Measurements from ENCODE around the gene POR. TPM values are rescaled to one million over a fixed set of nuclear protein-coding genes. Genes with fewer than 3 reads are reported as not detected.

POR gene
- total and polyA plus RNA-seq, 2 of the 13 experiments (the other 11 are each of a cell fraction or from before 2014, with no cell fraction given), result 145 to 266 TPM

- TF ChIP-seq, protein P1, sequence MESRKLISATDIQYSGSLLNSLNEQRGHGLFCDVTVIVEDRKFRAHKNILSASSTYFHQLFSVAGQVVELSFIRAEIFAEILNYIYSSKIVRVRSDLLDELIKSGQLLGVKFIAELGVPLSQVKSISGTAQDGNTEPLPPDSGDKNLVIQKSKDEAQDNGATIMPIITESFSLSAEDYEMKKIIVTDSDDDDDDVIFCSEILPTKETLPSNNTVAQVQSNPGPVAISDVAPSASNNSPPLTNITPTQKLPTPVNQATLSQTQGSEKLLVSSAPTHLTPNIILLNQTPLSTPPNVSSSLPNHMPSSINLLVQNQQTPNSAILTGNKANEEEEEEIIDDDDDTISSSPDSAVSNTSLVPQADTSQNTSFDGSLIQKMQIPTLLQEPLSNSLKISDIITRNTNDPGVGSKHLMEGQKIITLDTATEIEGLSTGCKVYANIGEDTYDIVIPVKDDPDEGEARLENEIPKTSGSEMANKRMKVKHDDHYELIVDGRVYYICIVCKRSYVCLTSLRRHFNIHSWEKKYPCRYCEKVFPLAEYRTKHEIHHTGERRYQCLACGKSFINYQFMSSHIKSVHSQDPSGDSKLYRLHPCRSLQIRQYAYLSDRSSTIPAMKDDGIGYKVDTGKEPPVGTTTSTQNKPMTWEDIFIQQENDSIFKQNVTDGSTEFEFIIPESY (CRISPR knock-in tag; IDR thresholded peaks at IDR 0.05), result peak; percentile 83
- TF ChIP-seq NFYC (CRISPR knock-in tag; IDR thresholded peaks at IDR 0.05), result no peak
- TF ChIP-seq GLMP (CRISPR knock-in tag; IDR thresholded peaks at IDR 0.05; ENCODE audit: borderline replicate concordance), result no peak
- TF ChIP-seq PHF8 (CRISPR knock-in tag; IDR thresholded peaks at IDR 0.05), result no peak
- TF ChIP-seq THAP11 (CRISPR knock-in tag; IDR thresholded peaks at IDR 0.05), result no peak
- TF ChIP-seq ARID5B (CRISPR knock-in tag; IDR thresholded peaks at IDR 0.05), result no peak
- no peak for TF ChIP-seq ZNF33A (CRISPR knock-in tag; IDR thresholded peaks at IDR 0.05; ENCODE audit: borderline replicate concordance)
- TF ChIP-seq CREM (IDR thresholded peaks at IDR 0.05), result no peak
- no peak for TF ChIP-seq CREM (CRISPR knock-in tag; IDR thresholded peaks at IDR 0.05)
- no peak for TF ChIP-seq ZNF3 (CRISPR knock-in tag; IDR thresholded peaks at IDR 0.05)
- TF ChIP-seq THAP9 (CRISPR knock-in tag; IDR thresholded peaks at IDR 0.05; ENCODE audit: borderline replicate concordance), result peak; percentile 37; the same call in 1 of the 2 replicates
- TF ChIP-seq, protein P2, sequence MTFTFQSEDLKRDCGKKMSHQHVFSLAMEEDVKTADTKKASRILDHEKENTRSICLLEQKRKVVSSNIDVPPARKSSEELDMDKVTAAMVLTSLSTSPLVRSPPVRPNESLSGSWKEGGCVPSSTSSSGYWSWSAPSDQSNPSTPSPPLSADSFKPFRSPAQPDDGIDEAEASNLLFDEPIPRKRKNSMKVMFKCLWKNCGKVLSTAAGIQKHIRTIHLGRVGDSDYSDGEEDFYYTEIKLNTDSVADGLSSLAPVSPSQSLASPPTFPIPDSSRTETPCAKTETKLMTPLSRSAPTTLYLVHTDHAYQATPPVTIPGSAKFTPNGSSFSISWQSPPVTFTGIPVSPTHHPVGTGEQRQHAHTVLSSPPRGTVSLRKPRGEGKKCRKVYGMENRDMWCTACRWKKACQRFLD (CRISPR knock-in tag; IDR thresholded peaks at IDR 0.05; ENCODE audit: borderline replicate concordance), result no peak
- no peak for TF ChIP-seq SOX13 (IDR thresholded peaks at IDR 0.05)
- TF ChIP-seq SOX13 (CRISPR knock-in tag; conservative IDR thresholded peaks at IDR 0.05 in 1 of 2, IDR thresholded peaks at IDR 0.05 in 1 of 2), result no peak
- no peak for TF ChIP-seq CBX5 (CRISPR knock-in tag; IDR thresholded peaks at IDR 0.05; ENCODE audit: borderline replicate concordance)
- no peak for TF ChIP-seq ZBTB42 (CRISPR knock-in tag; IDR thresholded peaks at IDR 0.05)
- TF ChIP-seq, protein P3, sequence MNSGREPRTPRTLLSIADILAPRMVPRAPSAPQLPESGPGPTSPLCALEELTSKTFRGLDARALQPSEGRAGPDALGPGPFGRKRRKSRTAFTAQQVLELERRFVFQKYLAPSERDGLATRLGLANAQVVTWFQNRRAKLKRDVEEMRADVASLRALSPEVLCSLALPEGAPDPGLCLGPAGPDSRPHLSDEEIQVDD (CRISPR knock-in tag; IDR thresholded peaks at IDR 0.05; ENCODE audit: borderline replicate concordance), result no peak
- TF ChIP-seq ZSCAN25 (CRISPR knock-in tag; IDR thresholded peaks at IDR 0.05), result no peak
Measured at GRCh38 chr7:75957021-75957736, 42.2 kb downstream of the POR start (continued).
